Midbrain (tissue), 1 donor: ENCODE data around the gene XRCC4.
"Not testable (repeated sequence)": the region's sequence is repeated elsewhere in the genome, so short reads cannot be mapped to it uniquely, and the experiment has no call there.

Experiments used
- DNase-seq: peaks from one replicate; lab custom pipeline; 2025; lab: John Stamatoyannopoulos, UW

XRCC4 gene

DNA sequence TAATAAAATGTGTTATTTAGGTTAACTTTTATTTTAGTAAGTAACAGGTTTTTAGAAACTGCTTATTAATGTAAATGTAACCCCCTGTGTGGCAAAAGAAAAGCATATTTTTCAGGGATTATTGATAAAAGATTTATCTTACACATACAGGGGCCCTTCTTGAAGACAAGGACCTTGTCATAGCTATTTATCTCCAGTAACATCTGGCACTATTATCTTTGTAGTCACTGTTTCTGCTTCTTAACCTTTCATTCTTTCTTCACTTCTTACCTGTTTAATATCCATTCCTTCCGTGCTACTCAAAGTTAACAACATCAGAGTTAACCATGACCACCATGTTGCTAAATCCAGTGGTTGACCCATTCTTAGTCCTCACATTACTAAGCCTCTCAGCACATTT, 276.4 kb downstream of the XRCC4 start:
- no peak for DNase-seq

- DNase-seq = no peak
These were observed 277.6 kb downstream of the XRCC4 start for GRCh38 chr5:83354958-83355357.

GRCh38 chr5:83355482-83356014, 278.2 kb downstream of the XRCC4 start:
- not testable (repeated sequence) for DNase-seq

- no peak for DNase-seq
These were observed 280.4 kb downstream of the XRCC4 start for GRCh38 chr5:83357621-83358231.

DNA sequence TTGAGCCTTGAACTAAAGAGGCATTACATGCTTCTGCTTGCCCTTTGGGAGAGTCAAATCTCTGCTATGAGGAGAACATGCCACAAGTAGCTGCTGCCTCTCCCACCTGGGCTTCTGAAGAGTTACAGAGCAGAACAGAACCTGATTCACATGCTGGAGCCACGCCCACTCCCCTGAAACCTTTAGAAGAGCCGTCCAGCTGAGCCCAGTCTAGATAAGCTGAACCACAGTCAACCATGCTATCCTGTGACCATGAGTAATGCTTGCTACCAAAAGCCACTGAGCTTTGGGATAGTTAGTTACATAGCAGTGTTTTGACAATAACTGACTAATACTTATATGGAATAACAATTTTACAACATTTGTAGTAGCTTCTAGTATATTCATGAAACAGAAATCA, 283.2 kb downstream of the XRCC4 start:
- no peak for DNase-seq

GRCh38 chr5:83362526-83362925, 285.2 kb downstream of the XRCC4 start:
- DNase-seq = no peak

DNA sequence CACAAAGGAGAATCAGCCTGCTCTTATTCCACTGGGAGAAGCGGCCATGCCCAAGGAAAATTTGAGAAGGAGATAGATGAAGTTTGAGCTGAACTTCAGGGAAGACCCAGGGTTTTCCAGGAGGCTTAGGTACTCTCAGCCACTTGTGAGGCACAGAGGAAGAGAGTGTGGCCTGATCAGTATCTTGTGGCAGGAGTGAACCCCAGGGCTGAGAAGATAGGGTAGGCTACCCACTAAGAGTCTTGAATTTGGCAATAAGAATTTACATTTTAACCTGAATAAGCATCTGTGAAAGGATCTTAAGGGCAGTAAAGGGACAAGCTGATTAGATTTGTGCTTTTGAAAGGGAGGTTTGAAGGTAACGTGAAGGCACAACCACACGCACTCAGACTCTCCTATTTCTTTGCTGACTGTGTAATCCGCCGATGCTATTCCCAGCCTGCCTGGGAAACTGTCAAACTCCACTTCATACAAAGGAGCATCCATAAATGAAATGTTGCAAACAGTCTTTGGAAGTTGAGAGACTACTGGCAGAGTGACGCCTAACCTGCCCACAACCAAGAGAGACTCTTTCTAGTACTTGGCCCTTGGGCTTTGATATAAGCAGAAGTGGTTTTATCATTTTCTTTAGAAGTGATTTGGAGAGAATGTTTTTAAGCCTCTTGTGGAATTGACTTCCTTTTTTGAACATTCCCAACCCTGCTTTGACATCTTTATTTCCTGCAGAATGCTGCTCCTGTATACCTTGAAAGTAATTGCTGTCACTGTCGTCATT, 286.0 kb downstream of the XRCC4 start:
- no peak for DNase-seq

- DNase-seq = no peak
These were observed 286.5 kb downstream of the XRCC4 start for GRCh38 chr5:83363886-83364275.

GRCh38 chr5:83364312-83365299, 287.3 kb downstream of the XRCC4 start:
- DNase-seq = no peak

DNA sequence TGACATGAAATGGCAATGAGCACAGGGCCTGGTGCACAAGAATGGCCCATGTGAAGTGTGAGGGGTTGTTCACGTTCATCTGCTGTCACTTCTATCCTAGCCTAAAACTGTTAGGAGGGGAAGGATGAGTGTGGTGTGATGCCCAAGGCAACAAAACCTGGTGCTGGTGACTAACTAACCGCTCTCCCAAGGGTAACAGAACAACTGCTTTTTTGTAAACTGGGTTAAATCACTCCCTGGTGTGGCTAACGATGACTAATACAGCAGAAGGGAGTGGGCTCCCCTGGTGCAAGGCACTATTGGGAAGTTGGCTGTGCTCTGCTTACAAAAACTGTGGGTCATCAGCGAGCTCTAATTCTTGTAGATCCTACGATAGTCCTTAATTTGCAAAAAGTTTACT, 291.0 kb downstream of the XRCC4 start:
- DNase-seq = no peak

- DNase-seq = no peak
These were observed 291.5 kb downstream of the XRCC4 start for GRCh38 chr5:83368835-83369234.

DNA sequence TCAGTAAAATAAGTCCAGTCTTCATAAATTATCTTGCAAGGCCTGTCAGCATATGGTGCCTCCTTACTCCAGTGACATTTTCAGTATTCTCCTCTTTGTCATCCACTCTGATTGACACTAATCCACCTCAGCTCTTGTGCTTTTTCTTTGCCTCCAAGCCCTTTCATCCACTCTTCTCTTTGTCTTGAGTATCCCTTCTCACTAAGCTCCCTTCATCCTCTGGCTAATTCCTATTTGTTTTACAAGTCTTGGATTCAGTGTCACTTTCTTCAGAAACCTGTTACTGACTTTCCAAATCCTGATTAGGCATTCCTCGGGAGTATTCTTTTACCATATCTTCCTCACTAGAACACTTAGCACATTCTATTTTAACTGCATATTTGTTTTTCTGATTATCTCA, 293.6 kb downstream of the XRCC4 start:
- DNase-seq = no peak

DNA sequence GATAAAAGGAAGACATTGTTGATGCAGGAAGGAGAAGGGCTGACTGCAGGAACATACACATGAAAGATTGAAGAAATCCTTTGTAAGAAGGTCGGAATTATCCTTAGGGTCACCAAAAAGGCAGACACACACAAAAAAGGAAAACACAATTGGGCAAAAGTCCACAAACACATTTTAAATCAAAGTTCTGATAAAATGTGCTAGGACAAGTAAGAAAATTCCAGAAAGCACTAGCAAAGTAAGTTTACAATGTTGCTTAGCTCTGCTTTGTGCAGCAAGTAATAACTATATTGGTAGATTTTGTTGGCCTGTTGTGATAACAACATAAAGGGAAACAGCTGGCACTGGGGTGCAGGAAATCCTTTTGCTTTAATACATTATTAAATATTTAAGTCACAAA, 294.4 kb downstream of the XRCC4 start:
- no peak for DNase-seq

DNA sequence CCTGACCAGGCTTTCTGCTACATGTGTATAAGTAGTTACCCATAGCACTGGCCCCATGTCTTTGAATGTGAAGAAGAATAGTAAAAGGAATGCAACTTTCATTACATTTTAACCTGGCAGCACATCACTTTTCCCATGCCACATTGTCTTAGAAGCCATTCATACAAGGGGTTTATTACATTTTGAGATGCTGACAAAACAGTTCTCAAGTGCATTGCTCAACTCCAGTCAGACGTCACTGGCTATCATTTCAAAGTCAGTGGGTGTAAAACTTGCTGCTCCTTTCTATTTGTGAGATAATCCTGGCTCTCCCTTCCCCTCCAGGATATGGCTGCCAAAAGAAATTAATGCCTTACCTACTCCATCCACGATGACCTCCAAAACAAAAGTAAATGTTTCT, 297.2 kb downstream of the XRCC4 start:
- DNase-seq = no peak

- no peak for DNase-seq
These were observed 297.9 kb downstream of the XRCC4 start for GRCh38 chr5:83375049-83375745.

DNA sequence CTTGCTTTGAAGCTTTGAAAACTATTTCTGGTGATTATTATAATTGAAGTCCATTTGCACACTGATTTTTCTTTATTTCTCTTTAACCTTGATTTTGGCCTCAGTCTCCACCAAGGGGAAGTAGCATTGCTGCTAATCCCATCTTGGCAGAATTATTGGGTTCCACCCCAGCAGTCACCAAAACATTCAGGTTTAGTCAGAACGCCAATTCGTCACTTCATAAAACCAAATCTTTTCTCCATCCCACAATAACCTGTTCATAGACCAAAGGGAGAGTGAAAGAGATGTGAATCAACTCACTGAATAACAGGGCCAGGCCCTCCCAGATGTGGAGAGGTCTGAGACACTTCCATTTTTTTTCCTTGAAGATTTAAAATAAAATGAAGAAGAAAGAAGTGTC, 299.1 kb downstream of the XRCC4 start:
- DNase-seq = no peak

- DNase-seq = no peak
These were observed 300.0 kb downstream of the XRCC4 start for GRCh38 chr5:83377131-83377865.

DNA sequence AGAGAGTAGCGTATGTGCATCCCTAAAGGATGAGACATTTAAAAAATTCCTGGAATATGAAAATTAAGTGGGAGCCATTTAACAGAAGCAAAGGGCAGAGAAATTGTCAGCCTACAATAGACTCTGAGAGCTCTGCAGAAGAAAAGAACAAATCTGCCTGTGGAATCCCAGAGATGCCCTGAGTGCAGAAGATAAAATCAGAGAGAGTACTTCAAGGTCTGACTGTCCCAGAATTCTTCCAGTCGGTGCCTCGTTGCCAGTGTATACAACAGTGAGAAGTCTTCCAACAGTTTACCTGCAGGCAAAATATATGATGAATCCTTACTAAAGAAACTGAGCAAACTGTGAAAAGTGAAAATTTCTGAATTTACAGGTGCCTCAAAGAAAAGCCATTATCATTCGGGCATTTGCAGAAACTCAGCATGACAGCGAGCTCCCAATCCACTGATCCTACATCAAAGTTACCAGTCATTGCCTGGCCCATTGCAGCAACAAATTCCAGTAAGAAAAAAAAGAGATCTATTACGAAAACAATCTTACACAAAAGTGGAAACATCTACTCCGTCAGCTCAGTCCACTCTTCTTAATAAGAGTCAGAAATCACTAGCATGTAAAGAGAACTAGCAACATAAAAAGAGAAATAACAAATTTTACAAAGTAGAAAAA, 301.4 kb downstream of the XRCC4 start:
- no peak for DNase-seq

- DNase-seq = no peak
These were observed 308.5 kb downstream of the XRCC4 start for GRCh38 chr5:83385812-83386211.

DNA sequence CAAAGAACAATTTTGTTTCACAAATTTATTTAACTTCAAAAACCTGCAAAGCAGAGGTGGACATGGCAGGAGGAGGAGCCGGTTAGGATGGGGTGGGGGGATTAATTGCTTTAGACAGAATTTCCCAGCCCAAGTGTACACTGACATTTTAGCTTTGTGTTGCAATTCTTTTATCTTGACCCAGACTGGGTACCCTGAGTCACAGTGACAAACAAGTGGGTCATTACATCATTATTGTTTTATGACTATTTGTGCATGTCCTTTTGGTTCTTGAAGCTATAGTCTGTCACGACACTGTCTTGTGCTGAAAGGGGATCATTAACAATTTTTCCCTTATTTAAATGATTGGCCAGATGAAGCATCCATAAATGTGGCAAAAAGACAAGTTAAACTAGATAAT, 309.7 kb downstream of the XRCC4 start:
- DNase-seq = no peak
